Measurements from ENCODE around the gene CHST6. TPM values are rescaled to one million over a fixed set of nuclear protein-coding genes. Genes with fewer than 3 reads are reported as not detected.

Gene CHST6
- total and polyA plus RNA-seq, 10 of the 15 experiments (the other 5 are each of a cell fraction or from before 2014, with no cell fraction given): 0.14 to 2.5 (median 0.51) TPM

GRCh38 chr16:75506574-75506973, 11.3 kb upstream of the CHST6 start:
- no TSS peak for BruUV-seq (replicated peaks)
- FAIRE-seq: no peak

GRCh38 chr16:75506107-75506506, 10.9 kb upstream of the CHST6 start:
- intact Hi-C loops (cut with micrococcal nuclease; ENCODE audit: unreplicated experiment) (no loop called here), in situ Hi-C loops (cut with MboI) (loop anchor here (5.0 kb wide), 1 partner anchor 49 kb away; no protein-coding TSS in a partner anchor)
- TF ChIP-seq BACH1 (IDR thresholded peaks at IDR 0.05; ENCODE audit: borderline replicate concordance): no peak
- no peak for TF ChIP-seq MLLT1 (IDR thresholded peaks at IDR 0.05)
- no peak for TF ChIP-seq MYC (IDR thresholded peaks at IDR 0.05; ENCODE audit: insufficient read depth, insufficient read length, insufficient replicate concordance, low read length, severe bottlenecking)
- no peak for TF ChIP-seq TBL1XR1 (IDR thresholded peaks at IDR 0.05; ENCODE audit: low read depth, low read length)
- TF ChIP-seq IRF3 (IDR thresholded peaks at IDR 0.05): no peak
- TF ChIP-seq ATF2 (IDR thresholded peaks at IDR 0.05; ENCODE audit: low read length): no peak
- TF ChIP-seq IRF4 (IDR thresholded peaks at IDR 0.05; ENCODE audit: low read depth, low read length): no peak
- TF ChIP-seq POLR2A (IDR thresholded peaks at IDR 0.05; ENCODE audit: low read depth, low read length): no peak
- TF ChIP-seq MEF2A (IDR thresholded peaks at IDR 0.05; ENCODE audit: insufficient read depth, low read depth, low read length): no peak
- DNase-seq (ENCODE audit: low read depth, low spot score) (no peak), ATAC-seq (no peak), FAIRE-seq (no peak)
- no peaks in the 10 kb centered on the region for H3K79me2 ChIP-seq (ENCODE audit: control insufficient read depth, insufficient read depth, low read length)
- ChIA-PET RAD21 (ENCODE audit: unreplicated experiment) (no interaction called here), CTCF (interaction anchor here (1.0 to 1.7 kb wide), 3 partner anchors 11 to 41 kb away, joined by 3 to 7 read pairs (median 4); no protein-coding TSS in a partner anchor), POLR2A (no interaction called here), SMC1A (ENCODE audit: uncharacterized antibody, unreplicated experiment) (interaction anchor here (0.8 kb wide), 1 partner anchor 11 kb away, joined by 3 read pairs; no protein-coding TSS in a partner anchor)
- 25% methylated on average over 3 of the region's 3 CpGs for WGBS (ENCODE audit: insufficient coverage, insufficient replicate concordance, low lambda C conversion rate, missing lambda C conversion rate)
- no peak overlapping the region for H3K4me2 ChIP-seq (ENCODE audit: control insufficient read depth, insufficient read depth)
- no peaks in the 10 kb centered on the region for H3K27me3 ChIP-seq (replicated peaks in 1 of 2; ENCODE audit: control insufficient read depth in 2 of 2, insufficient read depth in 2 of 2, low read length in 1 of 2)
- no peaks in the 10 kb centered on the region for H4K20me1 ChIP-seq (ENCODE audit: control insufficient read depth, insufficient read depth)
- H2AFZ ChIP-seq (ENCODE audit: control insufficient read depth, low read depth, low read length): no peak overlapping the region
- no peak overlapping the region for H3K27ac ChIP-seq (ENCODE audit: control insufficient read depth, insufficient read depth)
- H3K9ac ChIP-seq (ENCODE audit: control insufficient read depth, insufficient read depth, low read length): no peak overlapping the region
- H3K4me3 ChIP-seq: no peak overlapping the region
- H3K36me3 ChIP-seq (ENCODE audit: control insufficient read depth in 2 of 2, insufficient read depth in 2 of 2, low read length in 1 of 2): no peaks in the 10 kb centered on the region
- H3K9me3 ChIP-seq (replicated peaks; ENCODE audit: control insufficient read depth, insufficient read depth, low read length): no peaks in the 10 kb centered on the region
- BruUV-seq (replicated peaks): no TSS peak
- no peaks in the 10 kb centered on the region for H3K4me1 ChIP-seq (ENCODE audit: control insufficient read depth, insufficient read depth, low read length)

More at GRCh38 chr16:75506574-75506973, 11.3 kb upstream of the CHST6 start:
- ChIA-PET CTCF (interaction anchor here (1.0 to 1.7 kb wide), 3 partner anchors 10 to 41 kb away, joined by 3 to 7 read pairs (median 4); no protein-coding TSS in a partner anchor), POLR2A (no interaction called here), SMC1A (ENCODE audit: uncharacterized antibody, unreplicated experiment) (no interaction called here), RAD21 (ENCODE audit: unreplicated experiment) (no interaction called here)
- no peak for DNase-seq (ENCODE audit: low read depth, low spot score)
- H3K27ac ChIP-seq (ENCODE audit: control insufficient read depth, insufficient read depth): no peak overlapping the region
- no peak for ATAC-seq
- H3K79me2 ChIP-seq (ENCODE audit: control insufficient read depth, insufficient read depth, low read length): no peaks in the 10 kb centered on the region
- H3K36me3 ChIP-seq (ENCODE audit: control insufficient read depth in 2 of 2, insufficient read depth in 2 of 2, low read length in 1 of 2): no peaks in the 10 kb centered on the region
- intact Hi-C loops (cut with micrococcal nuclease; ENCODE audit: unreplicated experiment) (no loop called here), in situ Hi-C loops (cut with MboI) (loop anchor here (5.0 kb wide), 1 partner anchor 49 kb away; no protein-coding TSS in a partner anchor)
- no peak for TF ChIP-seq RCOR1 (conservative IDR thresholded peaks at IDR 0.05; ENCODE audit: low read depth, low read length)
- 17% methylated on average over 7 of the region's 7 CpGs for WGBS (ENCODE audit: insufficient coverage, insufficient replicate concordance, low lambda C conversion rate, missing lambda C conversion rate)
- no peaks in the 10 kb centered on the region for H4K20me1 ChIP-seq (ENCODE audit: control insufficient read depth, insufficient read depth)
- no peaks in the 10 kb centered on the region for H3K4me1 ChIP-seq (ENCODE audit: control insufficient read depth, insufficient read depth, low read length)
- H3K27me3 ChIP-seq (replicated peaks in 1 of 2; ENCODE audit: control insufficient read depth in 2 of 2, insufficient read depth in 2 of 2, low read length in 1 of 2): no peaks in the 10 kb centered on the region
- H3K9ac ChIP-seq (ENCODE audit: control insufficient read depth, insufficient read depth, low read length): no peak overlapping the region
- H3K4me2 ChIP-seq (ENCODE audit: control insufficient read depth, insufficient read depth): no peak overlapping the region
- H3K4me3 ChIP-seq: no peak overlapping the region
- no peak overlapping the region for H2AFZ ChIP-seq (ENCODE audit: control insufficient read depth, low read depth, low read length)
- H3K9me3 ChIP-seq (replicated peaks; ENCODE audit: control insufficient read depth, insufficient read depth, low read length): no peaks in the 10 kb centered on the region

Data from GM12878 (cell line).